Stimulated activated CD4-positive, alpha-beta T cell treated with anti-CD3 and anti-CD28 coated beads, Interleukin-1b, Interleukin-23, amount 100 ng/mL, for 4 hours (primary cell): ENCODE results near the gene P4HB.

Source experiments
- DNase-seq, 2 donors: peaks; one replicate each; pipeline ENCODE4 v3.0.0-alpha.2; 2020; ENCODE audit warnings: low read depth in 2 of 2

P4HB gene

GRCh38 chr17:81810892-81811704 lies 49.2 kb downstream of the P4HB start:
- no peak for DNase-seq

- no peak for DNase-seq
Measured at GRCh38 chr17:81810476-81810875, 49.9 kb downstream of the P4HB start.

- no peak for DNase-seq
Measured at GRCh38 chr17:81809556-81809998, 50.8 kb downstream of the P4HB start.

- no peak for DNase-seq
Measured at GRCh38 chr17:81808778-81809555, 51.4 kb downstream of the P4HB start.

- DNase-seq = no peak
Measured at GRCh38 chr17:81807839-81808238, 52.5 kb downstream of the P4HB start.

- DNase-seq = no peak
Measured at GRCh38 chr17:81807210-81807719, 53.1 kb downstream of the P4HB start.

GRCh38 chr17:81806461-81807209 lies 53.7 kb downstream of the P4HB start:
- DNase-seq = no peak

- DNase-seq = no peak
Measured at GRCh38 chr17:81805707-81806460, 54.5 kb downstream of the P4HB start.

GRCh38 chr17:81804559-81805399 lies 55.6 kb downstream of the P4HB start:
- DNase-seq = no peak

- DNase-seq = no peak
Measured at GRCh38 chr17:81803728-81804558, 56.4 kb downstream of the P4HB start, which contains the start of gene GCGR. Gene GCGR (plus strand): TSS chr17:81804150. CDS start chr17:81809019, 4,869 bp downstream.

GRCh38 chr17:81802856-81803643 lies 57.3 kb downstream of the P4HB start:
- no peak for DNase-seq

- no peak for DNase-seq
Measured at GRCh38 chr17:81802048-81802758, 58.1 kb downstream of the P4HB start.

GRCh38 chr17:81801327-81801726 lies 59.0 kb downstream of the P4HB start:
- no peak for DNase-seq

GRCh38 chr17:81794509-81794908 lies 65.8 kb downstream of the P4HB start:
- no peak for DNase-seq

GRCh38 chr17:81794074-81794476 lies 66.3 kb downstream of the P4HB start:
- DNase-seq = no peak
